IMR-90 (cell line): ENCODE measurements around the gene SHLD1.

Source experiments
- CEBPB ChIP-seq: IDR thresholded peaks from 2 replicates; pipeline ENCODE4 v1.6.1; 2012; ENCODE audit warnings: low read depth, low read length, improper control_type of control experiment
- CHD1 ChIP-seq: IDR thresholded peaks from 2 replicates; pipeline ENCODE4 v1.6.1; 2012; ENCODE audit warnings: low read depth, low read length, improper control_type of control experiment
- CTCF ChIP-seq: conservative IDR thresholded peaks from 2 replicates; pipeline ENCODE4 v1.5.1; 2012; ENCODE audit warnings: mild to moderate bottlenecking, low read depth, low read length, improper control_type of control experiment
- ELK1 ChIP-seq: fragments of 150-350 bp; IDR thresholded peaks from 2 replicates; pipeline ENCODE4 v1.6.1; 2016; ENCODE audit warnings: low read depth, mild to moderate bottlenecking, low read length, moderate library complexity, borderline replicate concordance
- FOS ChIP-seq: fragments of 150-350 bp; IDR thresholded peaks from 2 replicates; pipeline ENCODE4 v1.6.1; 2016; ENCODE audit warnings: low read depth, low read length
- MAFK ChIP-seq: IDR thresholded peaks from 2 replicates; pipeline ENCODE4 v1.6.1; 2012; ENCODE audit warnings: low read depth, low read length, improper control_type of control experiment
- MAZ ChIP-seq: IDR thresholded peaks from 2 replicates; pipeline ENCODE4 v1.6.1; 2012; ENCODE audit warnings: low read depth, mild to moderate bottlenecking, low read length, improper control_type of control experiment, moderate library complexity, borderline replicate concordance
- MXI1 ChIP-seq: IDR thresholded peaks from 2 replicates; pipeline ENCODE4 v1.6.1; 2012; ENCODE audit warnings: low read depth, mild to moderate bottlenecking, low read length, moderate library complexity, borderline replicate concordance
- POLR2A ChIP-seq: IDR thresholded peaks from 2 replicates; pipeline ENCODE4 v1.6.1; 2012; ENCODE audit warnings: mild to moderate bottlenecking, low read depth, low read length
- RAD21 ChIP-seq: IDR thresholded peaks from 2 replicates; pipeline ENCODE4 v1.6.1; 2012; ENCODE audit warnings: low read length, improper control_type of control experiment
- RCOR1 ChIP-seq: IDR thresholded peaks from 2 replicates; pipeline ENCODE4 v1.6.1; 2012; ENCODE audit warnings: mild to moderate bottlenecking, low read length, improper control_type of control experiment; ENCODE audit not compliant: insufficient replicate concordance
- RFX5 ChIP-seq: IDR thresholded peaks from 2 replicates; pipeline ENCODE4 v1.8.0; 2012; ENCODE audit warnings: low read depth, mild to moderate bottlenecking, low read length, moderate library complexity
- SMC3 ChIP-seq: fragments of 150-350 bp; IDR thresholded peaks from 2 replicates; pipeline ENCODE4 v1.6.1; 2016; ENCODE audit warnings: low read depth, mild to moderate bottlenecking, antibody characterized with exemption, low read length, moderate library complexity
- USF2 ChIP-seq: fragments of 150-350 bp; IDR thresholded peaks from 2 replicates; pipeline ENCODE4 v1.6.1; 2017; ENCODE audit warnings: mild to moderate bottlenecking, antibody characterized with exemption, low read length, low read depth

- no peak for TF ChIP-seq RFX5
- TF ChIP-seq CTCF: no peak
- TF ChIP-seq CEBPB: no peak
- no peak for TF ChIP-seq RCOR1
- TF ChIP-seq POLR2A: no peak
- TF ChIP-seq RAD21: no peak
- TF ChIP-seq FOS: no peak
- no peak for TF ChIP-seq ELK1
- no peak for TF ChIP-seq CHD1
- no peak for TF ChIP-seq MAFK
- TF ChIP-seq MAZ: no peak
- no peak for TF ChIP-seq MXI1
- TF ChIP-seq SMC3: no peak
- no peak for TF ChIP-seq USF2
Observed at GRCh38 chr20:5748246-5748645, 2.0 kb upstream of the SHLD1 start.
